Measurements from ENCODE around the gene B3GALT4. TPM values are rescaled to one million over a fixed set of nuclear protein-coding genes. Genes with fewer than 3 reads are reported as not detected.

The B3GALT4 gene
- total and polyA plus RNA-seq, 2 donors, result 8.0 to 19.3 TPM

DNA sequence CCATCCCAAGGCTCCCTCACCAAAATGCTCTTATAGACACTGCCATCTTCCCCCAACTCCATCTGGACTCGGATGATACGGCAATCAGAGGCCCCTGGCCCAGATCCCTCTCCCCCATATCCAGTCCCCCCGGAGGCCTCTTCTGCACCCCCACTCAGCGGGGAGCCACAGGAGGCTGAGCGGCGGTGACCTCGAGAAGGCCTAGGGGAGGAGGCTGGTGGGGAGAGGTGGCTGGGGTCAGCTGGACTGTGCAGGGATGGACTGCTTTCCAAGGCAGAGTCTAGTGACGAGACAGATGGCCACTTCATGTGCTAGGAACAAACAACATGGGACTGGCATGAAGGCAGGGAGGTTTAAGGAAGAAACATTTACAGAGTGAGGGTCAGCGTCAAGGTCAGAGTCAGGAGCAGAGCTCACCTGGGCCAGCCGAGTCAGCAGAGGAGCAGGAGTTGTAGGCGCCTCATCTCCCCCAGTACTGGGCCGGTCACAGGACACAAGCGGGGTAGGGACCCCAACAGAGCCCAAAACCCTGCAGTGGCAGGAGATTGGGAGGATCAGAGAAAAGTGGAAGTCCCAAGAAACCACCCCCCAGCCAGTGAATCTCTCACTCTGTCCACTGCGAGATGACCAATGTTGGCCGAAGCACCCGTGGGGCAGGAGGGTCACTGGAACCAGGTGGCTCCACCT lies 16.2 kb downstream of the B3GALT4 start:
- no peak for DNase-seq (ENCODE audit: extremely low spot score)
- Histone ChIP-seq H3K27ac (ENCODE audit: low read depth) (no peak overlapping the region), H3K4me1 (ENCODE audit: insufficient read depth) (no peaks in the 10 kb centered on the region), H3K4me3 (ENCODE audit: low read depth, low read length) (no peak overlapping the region), H3K36me3 (ENCODE audit: insufficient read depth) (no peaks in the 10 kb centered on the region)
- WGBS, result 88% methylated on average over 16 of the region's 16 CpGs

DNA sequence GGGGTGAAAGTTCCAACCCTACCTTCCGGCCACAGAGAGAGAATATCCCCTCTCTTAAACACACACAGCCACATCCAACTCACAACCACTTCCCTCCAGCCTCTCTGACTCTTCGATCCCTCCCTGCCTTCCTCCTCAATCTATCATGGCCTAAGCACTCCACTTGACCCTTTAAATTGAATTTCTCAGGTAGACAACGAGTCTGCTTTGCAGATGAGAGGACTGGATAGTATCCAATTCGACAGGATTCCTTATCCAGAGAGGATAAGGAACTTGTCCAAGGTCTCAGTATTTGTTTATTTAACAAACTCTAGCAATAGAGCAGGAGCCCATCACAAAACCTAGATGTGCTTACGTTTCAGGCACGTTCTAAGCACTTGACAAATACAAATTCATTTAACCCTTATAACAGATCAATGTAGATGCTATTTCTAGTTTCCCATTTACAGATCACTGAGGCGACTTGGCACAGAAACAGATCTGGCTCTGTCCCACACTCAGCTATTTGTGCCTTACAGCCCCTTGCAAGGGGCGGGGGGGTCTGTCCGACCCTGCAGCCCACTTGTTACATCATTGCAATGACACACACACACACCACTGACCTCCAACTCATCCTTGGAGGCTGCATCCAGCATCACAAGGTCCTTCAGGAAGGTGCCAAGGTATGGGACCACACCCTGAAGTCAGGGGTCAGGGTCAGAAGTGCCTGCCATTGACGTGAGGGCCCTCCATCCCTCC lies 17.3 kb downstream of the B3GALT4 start:
- DNase-seq (ENCODE audit: extremely low spot score), result no peak
- Histone ChIP-seq H3K4me3 (ENCODE audit: low read depth, low read length) (no peak overlapping the region), H3K36me3 (ENCODE audit: insufficient read depth) (no peaks in the 10 kb centered on the region), H3K27ac (ENCODE audit: low read depth) (no peak overlapping the region), H3K4me1 (ENCODE audit: insufficient read depth) (no peaks in the 10 kb centered on the region)
- WGBS, result 54% methylated on average over 10 of the region's 10 CpGs

DNA sequence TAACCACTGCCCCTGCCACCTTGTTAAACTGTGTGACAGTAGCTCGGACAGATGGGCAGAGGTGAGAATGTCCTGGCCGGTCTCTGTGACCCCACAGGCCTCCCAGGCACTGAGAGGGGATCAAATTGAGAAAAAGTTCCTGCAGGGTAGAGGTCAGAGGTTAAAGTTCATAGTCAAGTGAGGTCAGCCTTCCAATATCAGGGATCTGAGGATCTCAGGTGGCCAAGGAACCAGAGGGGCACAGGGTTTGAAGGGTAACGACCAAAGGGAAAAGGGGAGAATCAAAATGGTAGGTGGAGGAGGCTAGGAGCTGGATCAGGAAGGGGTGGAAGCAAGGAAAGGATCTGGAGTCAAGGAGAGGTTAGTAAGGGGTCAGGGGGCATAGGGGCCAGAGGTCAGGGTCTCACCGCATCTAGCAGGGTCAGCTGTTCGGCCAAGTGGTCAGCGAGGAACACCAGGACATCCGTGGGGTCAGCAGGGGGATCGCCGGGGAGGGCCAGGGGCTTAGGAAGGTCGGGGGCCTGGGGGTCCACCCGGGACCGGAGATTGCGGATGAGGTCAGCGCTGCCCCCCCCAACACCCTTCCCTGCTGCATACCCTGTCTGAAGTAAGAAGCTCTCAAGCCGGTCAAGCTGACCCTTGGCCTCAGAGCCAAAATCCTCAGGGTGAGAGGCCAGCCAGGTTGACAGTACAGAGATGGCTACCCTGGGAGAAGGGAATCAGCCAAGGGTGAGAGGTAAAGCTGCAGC lies 18.9 kb downstream of the B3GALT4 start:
- 90% methylated on average over 15 of the region's 15 CpGs for WGBS
- H3K4me3 ChIP-seq (ENCODE audit: low read depth, low read length), result no peak overlapping the region
- H3K4me1 ChIP-seq (ENCODE audit: insufficient read depth), result no peaks in the 10 kb centered on the region
- no peak overlapping the region for H3K27ac ChIP-seq (ENCODE audit: low read depth)
- H3K36me3 ChIP-seq (ENCODE audit: insufficient read depth), result no peaks in the 10 kb centered on the region
- DNase-seq (ENCODE audit: extremely low spot score), result no peak

DNA sequence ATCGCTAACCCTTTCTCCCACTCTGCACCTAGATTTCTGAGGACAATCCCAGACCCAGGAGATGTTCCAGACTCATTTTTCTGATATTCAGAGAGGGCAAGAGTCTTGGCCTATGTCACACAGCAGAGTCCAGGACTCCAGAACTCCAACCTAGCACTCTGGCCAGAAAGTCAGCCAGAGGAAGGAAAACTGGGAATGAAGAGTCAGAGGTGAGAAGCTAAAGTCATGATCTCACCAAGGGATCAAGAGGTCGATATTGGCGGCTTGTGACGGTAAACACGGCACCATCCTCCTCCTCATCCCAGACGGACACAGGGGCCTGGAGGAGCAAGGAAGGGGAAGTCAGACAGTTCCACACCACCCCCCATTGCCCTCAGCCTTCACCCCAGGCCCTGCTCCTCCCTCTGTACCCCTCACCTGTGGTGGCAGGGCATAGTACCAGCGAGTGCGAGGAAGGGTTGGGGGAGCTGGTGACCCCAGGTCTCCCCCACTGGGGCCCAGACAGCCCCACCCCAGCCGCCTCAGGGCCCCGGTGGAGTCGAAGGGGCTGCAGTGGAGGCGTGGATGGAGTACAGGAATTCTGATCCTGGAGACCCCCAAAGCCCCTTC lies 20.0 kb downstream of the B3GALT4 start:
- peak overlapping the region; percentile 88 for H3K27ac ChIP-seq (ENCODE audit: low read depth)
- no peaks in the 10 kb centered on the region for H3K4me1 ChIP-seq (ENCODE audit: insufficient read depth)
- DNase-seq (ENCODE audit: extremely low spot score), result no peak
- WGBS, result 67% methylated on average over 12 of the region's 12 CpGs
- no peaks in the 10 kb centered on the region for H3K36me3 ChIP-seq (ENCODE audit: insufficient read depth)
- peak overlapping the region; percentile 83 for H3K4me3 ChIP-seq (ENCODE audit: low read depth, low read length)

DNA sequence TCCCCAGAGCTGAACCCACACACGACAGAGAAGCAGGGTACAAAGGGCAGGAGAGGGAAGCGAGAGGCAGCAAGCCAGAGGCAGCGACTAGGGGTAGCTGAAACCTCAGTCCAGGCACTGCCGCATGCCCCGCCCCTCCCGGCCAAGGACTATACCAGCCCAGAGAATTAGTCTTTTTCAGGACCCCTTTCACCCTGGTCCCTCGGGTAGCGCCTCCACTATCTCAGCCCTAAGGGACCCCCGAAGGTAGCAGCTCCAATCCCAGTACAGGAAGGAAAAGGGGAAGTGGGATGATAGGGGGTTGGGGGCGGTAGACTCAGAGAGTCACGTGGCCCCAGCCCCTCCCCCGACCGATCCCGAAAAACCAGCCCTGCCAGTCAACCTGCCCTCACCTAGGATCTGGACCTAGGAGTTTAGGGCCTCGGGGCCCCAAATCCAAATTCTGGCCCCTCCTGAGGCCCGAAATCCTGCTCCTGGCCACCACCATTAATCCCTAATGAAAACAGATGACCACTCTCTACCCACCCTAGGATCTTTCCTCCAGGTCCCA lies 20.6 kb downstream of the B3GALT4 start:
- no peak for DNase-seq (ENCODE audit: extremely low spot score)
- H3K27ac ChIP-seq (ENCODE audit: low read depth), result peak overlapping the region; percentile 88
- H3K4me1 ChIP-seq (ENCODE audit: insufficient read depth), result no peaks in the 10 kb centered on the region
- H3K4me3 ChIP-seq (ENCODE audit: low read depth, low read length), result peak overlapping the region; percentile 83
- 13% methylated on average over 16 of the region's 16 CpGs for WGBS
- no peaks in the 10 kb centered on the region for H3K36me3 ChIP-seq (ENCODE audit: insufficient read depth)

DNA sequence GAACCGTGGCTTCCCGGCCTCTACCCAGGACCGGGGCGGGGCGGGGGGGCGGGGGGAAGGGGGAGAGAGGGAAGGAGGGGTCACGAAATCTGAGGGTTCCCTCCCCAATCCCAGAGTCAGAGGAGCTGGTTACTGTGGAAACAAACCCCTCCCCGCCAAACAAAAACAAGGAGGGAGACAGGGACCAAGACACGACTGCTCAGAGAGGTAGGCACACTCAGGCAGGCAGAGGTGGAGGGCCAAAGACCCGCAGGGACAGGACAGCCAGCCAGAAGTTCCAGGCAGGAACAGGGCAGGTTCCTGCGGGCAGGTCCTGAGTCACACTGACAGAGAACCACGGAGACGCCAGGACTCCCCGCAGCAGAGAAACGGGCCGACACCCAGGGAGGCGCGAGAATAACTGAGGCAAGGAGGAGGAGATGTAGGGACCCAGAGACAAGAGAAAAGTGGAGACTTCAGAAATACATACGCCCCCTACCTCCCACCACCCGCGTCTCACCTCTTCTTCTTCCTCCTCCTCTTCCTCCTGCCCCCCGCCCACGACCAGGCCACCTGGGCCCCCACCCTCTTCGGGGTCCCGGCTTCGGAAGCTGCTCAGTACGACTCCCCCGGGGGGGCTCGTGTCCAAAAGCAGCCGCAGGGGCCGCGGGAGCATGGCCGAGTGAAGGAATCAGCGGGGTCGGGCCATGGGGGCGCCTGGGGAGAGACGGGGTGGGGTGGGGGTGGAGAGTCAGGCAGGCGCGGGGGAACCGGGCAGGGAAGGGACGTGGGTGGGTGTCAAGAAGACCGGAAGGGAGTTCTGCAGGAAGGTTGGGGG lies 21.2 kb downstream of the B3GALT4 start:
- Histone ChIP-seq H3K36me3 (ENCODE audit: insufficient read depth) (no peaks in the 10 kb centered on the region), H3K4me3 (ENCODE audit: low read depth, low read length) (peak overlapping the region; percentile 83), H3K27ac (ENCODE audit: low read depth) (peak overlapping the region; percentile 92), H3K4me1 (ENCODE audit: insufficient read depth) (no peaks in the 10 kb centered on the region)
- peak; percentile 67 for DNase-seq (ENCODE audit: extremely low spot score)
- 2% methylated on average over 42 of the region's 42 CpGs for WGBS

DNA sequence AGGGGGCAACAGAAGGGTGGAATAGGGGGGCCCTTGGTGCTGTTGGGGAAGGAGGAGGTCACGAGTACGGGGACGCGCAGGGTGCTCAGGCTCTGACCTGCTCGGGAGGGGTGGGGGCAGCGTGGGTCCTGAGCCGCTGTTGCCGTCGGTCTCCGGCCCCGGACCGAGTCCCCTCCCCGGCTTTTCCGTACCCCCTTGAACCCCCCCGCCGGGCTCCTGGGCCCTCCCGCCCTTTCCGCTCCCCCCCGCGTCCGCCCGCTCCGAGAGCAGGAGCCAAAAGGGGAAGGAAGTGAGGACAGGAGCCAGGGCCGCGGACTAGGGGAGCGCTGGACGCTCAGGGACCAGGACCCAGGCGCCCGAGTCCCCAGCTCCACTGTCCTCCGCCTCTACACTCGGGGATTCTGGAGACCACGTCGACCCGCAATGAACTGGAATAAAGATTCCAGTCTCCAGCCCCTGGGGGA lies 21.9 kb downstream of the B3GALT4 start, which contains the start of gene RGL2:
RGL2 (minus strand) TSS at position 170 of the 464 bp plus-strand sequence. CDS start 332 bp downstream, outside the sequence.
- no peak for DNase-seq (ENCODE audit: extremely low spot score)
- peak within 1 kb of the TSS; percentile 92 for H3K27ac ChIP-seq (ENCODE audit: low read depth)
- WGBS, result 1% methylated on average over 34 of the region's 34 CpGs
- no peaks in the 10 kb centered on the region for H3K36me3 ChIP-seq (ENCODE audit: insufficient read depth)
- H3K4me3 ChIP-seq (ENCODE audit: low read depth, low read length), result peak within 1 kb of the TSS; percentile 83
- H3K4me1 ChIP-seq (ENCODE audit: insufficient read depth), result no peaks in the 10 kb centered on the region

DNA sequence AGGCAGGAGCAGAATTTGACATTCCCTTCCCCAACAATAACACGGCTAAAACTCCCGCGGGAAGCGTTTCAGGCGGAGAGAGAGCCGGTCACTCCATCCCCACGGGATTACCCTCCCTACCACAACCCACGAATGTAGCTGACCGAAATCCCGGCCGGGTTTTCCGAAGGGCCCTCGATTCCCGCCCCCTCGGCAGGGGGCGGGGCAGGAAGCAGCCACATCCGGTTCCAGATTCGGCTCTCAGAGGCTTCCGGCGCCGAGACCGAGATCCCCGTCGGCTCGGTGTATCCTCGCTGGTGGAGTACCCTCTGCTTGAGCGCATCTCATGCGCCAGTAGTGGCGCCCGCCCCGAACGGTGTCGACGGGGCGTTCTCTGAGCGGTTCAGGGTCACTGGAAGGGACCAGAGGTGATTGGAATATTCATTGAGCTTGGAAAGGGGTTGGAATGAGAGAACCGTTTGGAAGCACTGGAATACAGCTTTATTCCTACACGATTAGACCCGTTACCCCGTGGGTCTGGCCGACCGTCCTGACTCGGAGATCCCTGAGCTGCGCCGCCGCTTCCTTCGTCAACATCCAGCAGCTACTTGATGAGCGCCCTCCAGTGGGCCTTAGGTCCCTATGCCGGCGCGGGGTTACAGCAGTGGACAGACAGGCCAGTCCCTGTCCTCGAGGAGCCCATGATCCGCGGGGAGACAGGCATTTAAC lies 22.5 kb downstream of the B3GALT4 start:
- peak; percentile 86 for DNase-seq (ENCODE audit: extremely low spot score)
- under 1% methylated on average over 54 of the region's 54 CpGs for WGBS
- peaks cover 3% of the 10 kb centered on the region for H3K36me3 ChIP-seq (ENCODE audit: insufficient read depth)

DNA sequence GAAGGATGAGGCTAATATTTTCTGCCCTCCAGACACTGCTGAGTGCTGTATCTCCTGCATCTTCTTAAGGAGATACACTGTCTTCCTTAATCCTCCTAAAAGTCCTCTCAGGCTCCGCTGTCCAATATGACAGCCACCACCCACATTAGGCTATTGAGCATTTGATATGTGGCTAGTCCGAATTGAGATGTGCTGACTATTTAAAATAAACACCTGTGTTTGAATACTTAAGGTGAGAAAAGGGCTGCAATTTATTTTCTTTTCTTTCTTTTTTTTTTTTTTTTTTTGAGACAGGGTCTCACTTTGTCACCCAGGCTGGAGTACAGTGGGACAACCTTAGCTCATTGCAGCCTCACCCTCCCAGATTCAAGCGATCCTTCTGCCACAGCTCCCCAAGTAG lies 25.0 kb downstream of the B3GALT4 start:
- H3K36me3 ChIP-seq (ENCODE audit: insufficient read depth), result peaks cover 3% of the 10 kb centered on the region
- no peak for DNase-seq (ENCODE audit: extremely low spot score)
- 91% methylated on average over 3 of the region's 3 CpGs for WGBS
- no peak overlapping the region for H3K27ac ChIP-seq (ENCODE audit: low read depth)
- H3K4me3 ChIP-seq (ENCODE audit: low read depth, low read length), result no peak overlapping the region
- H3K4me1 ChIP-seq (ENCODE audit: insufficient read depth), result no peaks in the 10 kb centered on the region

More for the DNA sequence above, 22.5 kb downstream of the B3GALT4 start:
- H3K27ac ChIP-seq (ENCODE audit: low read depth), result peak overlapping the region; percentile 92
- no peaks in the 10 kb centered on the region for H3K4me1 ChIP-seq (ENCODE audit: insufficient read depth)
- peak overlapping the region; percentile 83 for H3K4me3 ChIP-seq (ENCODE audit: low read depth, low read length)

DNA sequence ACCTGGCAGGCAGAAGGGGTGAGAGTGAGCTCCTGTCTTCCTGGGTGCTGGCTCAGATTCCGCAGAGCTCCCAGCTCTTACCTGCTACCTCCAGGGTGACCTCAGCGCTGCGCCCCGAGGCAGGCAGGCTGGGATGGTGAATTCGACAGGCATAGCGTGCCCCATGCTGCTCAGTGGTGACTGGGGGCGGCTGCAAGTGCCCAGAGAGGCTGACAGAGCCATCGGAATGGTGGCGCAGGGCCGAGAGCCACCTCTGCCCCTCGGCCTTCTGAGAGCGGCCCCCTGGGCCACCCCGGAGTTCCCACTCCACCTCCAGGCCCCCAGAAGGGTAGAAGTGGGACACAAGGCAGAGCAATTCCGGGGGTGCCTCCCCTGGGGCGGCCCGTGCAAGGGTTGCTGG lies 27.3 kb downstream of the B3GALT4 start:
- Histone ChIP-seq H3K27ac (ENCODE audit: low read depth) (no peak overlapping the region), H3K36me3 (ENCODE audit: insufficient read depth) (peaks cover 3% of the 10 kb centered on the region), H3K4me1 (ENCODE audit: insufficient read depth) (no peaks in the 10 kb centered on the region), H3K4me3 (ENCODE audit: low read depth, low read length) (no peak overlapping the region)
- DNase-seq (ENCODE audit: extremely low spot score), result no peak
- WGBS, result 86% methylated on average over 16 of the region's 16 CpGs

DNA sequence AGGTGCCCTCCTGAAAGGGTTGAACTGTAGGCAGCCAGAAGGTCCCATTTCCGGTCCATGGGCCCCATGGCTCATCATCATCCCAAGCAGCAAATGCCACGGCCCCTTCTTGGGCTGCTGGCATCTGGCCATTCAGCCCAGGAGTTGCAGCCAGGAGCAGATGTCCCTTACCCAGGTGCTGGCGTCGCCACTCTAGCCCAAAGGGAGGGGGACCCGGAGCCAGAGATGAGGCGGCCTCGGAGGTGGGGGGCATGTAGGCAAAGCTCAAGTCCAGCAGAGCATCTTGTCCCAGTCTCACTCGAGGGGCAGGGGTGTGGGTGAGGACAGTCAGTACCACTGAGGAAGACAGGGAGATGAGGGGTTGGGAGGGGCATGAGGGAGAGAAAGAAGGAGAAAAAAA lies 28.1 kb downstream of the B3GALT4 start:
- no peak for DNase-seq (ENCODE audit: extremely low spot score)
- H3K36me3 ChIP-seq (ENCODE audit: insufficient read depth), result peaks cover 3% of the 10 kb centered on the region
- no peak overlapping the region for H3K4me3 ChIP-seq (ENCODE audit: low read depth, low read length)
- H3K4me1 ChIP-seq (ENCODE audit: insufficient read depth), result no peaks in the 10 kb centered on the region
- 82% methylated on average over 8 of the region's 8 CpGs for WGBS
- H3K27ac ChIP-seq (ENCODE audit: low read depth), result no peak overlapping the region

DNA sequence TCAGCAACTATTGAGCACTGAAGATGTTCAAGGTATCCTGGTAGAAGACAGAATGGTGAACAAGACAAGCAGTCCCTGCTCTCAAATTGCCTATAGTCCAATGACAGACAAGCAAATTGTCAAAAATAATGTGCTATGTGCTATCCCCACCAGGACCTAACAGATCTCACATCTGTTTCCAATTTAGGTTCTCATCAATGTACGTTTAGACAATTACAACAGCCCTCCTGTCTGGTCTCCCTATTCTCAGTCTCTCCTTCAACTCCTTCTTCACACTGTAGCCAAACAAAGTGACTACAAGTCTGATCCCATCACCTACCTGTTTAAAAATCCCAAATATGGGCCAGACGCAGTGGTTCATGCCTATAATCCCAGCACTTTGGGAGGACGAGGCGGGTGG lies 29.4 kb downstream of the B3GALT4 start:
- no peaks in the 10 kb centered on the region for H3K4me1 ChIP-seq (ENCODE audit: insufficient read depth)
- H3K36me3 ChIP-seq (ENCODE audit: insufficient read depth), result peaks cover 3% of the 10 kb centered on the region
- WGBS, result 79% methylated on average over 4 of the region's 4 CpGs
- no peak overlapping the region for H3K4me3 ChIP-seq (ENCODE audit: low read depth, low read length)
- H3K27ac ChIP-seq (ENCODE audit: low read depth), result no peak overlapping the region
- DNase-seq (ENCODE audit: extremely low spot score), result no peak

All from urinary bladder (tissue), 4 donors.